ES-I3 (cell line): ENCODE results near the gene C1QTNF6.

Experiments
- H3K36me3 ChIP-seq: 2 replicates; pipeline ENCODE4 v1.6.1; 2013; ENCODE audit warnings: mild to moderate bottlenecking, low read length, control low read depth, moderate library complexity; ENCODE audit not compliant: insufficient read depth
- H3K4me1 ChIP-seq: 2 replicates; pipeline ENCODE4 v1.6.1; 2013; ENCODE audit warnings: mild to moderate bottlenecking, control low read depth, low read length; ENCODE audit not compliant: insufficient read depth
- H3K9ac ChIP-seq: 2 replicates; pipeline ENCODE4 v1.6.1; 2013; ENCODE audit warnings: low read depth, mild to moderate bottlenecking, low read length, moderate library complexity
- H3K9me3 ChIP-seq: 2 replicates; pipeline ENCODE4 v1.6.1; 2013; ENCODE audit warnings: mild to moderate bottlenecking, low read length, moderate library complexity; ENCODE audit not compliant: control insufficient read depth, insufficient read depth

Gene C1QTNF6

GRCh38 chr22:37214731-37215030 is 26.6 kb upstream of the C1QTNF6 start:
- H3K36me3 ChIP-seq, result no peaks in the 10 kb centered on the region
- no peak overlapping the region for H3K9ac ChIP-seq

GRCh38 chr22:37213941-37214730 is 26.1 kb upstream of the C1QTNF6 start:
- no peak overlapping the region for H3K9ac ChIP-seq

More at GRCh38 chr22:37214731-37215030, 26.6 kb upstream of the C1QTNF6 start:
- Histone ChIP-seq H3K9me3 (no peaks in the 10 kb centered on the region), H3K4me1 (no peaks in the 10 kb centered on the region; the same call in 1 of the 2 replicates)

GRCh38 chr22:37213218-37213855 is 25.3 kb upstream of the C1QTNF6 start:
- H3K36me3 ChIP-seq, result no peaks in the 10 kb centered on the region
- H3K9ac ChIP-seq, result no peak overlapping the region
- H3K9me3 ChIP-seq, result no peaks in the 10 kb centered on the region
- H3K4me1 ChIP-seq, result no peaks in the 10 kb centered on the region; the same call in 1 of the 2 replicates

More at GRCh38 chr22:37213941-37214730, 26.1 kb upstream of the C1QTNF6 start:
- H3K9me3 ChIP-seq, result no peaks in the 10 kb centered on the region
- no peaks in the 10 kb centered on the region for H3K36me3 ChIP-seq
- H3K4me1 ChIP-seq, result no peaks in the 10 kb centered on the region; the same call in 1 of the 2 replicates

GRCh38 chr22:37212174-37212906 is 24.3 kb upstream of the C1QTNF6 start, which contains the start of gene SSTR3:
SSTR3 (minus strand) TSS chr22:37212477; CDS start chr22:37207803, 4,674 bp downstream.
- no peaks in the 10 kb centered on the region for H3K9me3 ChIP-seq
- no peaks in the 10 kb centered on the region for H3K36me3 ChIP-seq
- H3K4me1 ChIP-seq, result no peaks in the 10 kb centered on the region; the same call in 1 of the 2 replicates
- 0 out of 2 replicates have a peak within 1 kb of the TSS, but pooled peaks have one; percentile 3 for H3K9ac ChIP-seq

GRCh38 chr22:37211866-37212173 is 23.8 kb upstream of the C1QTNF6 start:
- Histone ChIP-seq H3K36me3 (no peaks in the 10 kb centered on the region), H3K9ac (no peak overlapping the region), H3K4me1 (no peaks in the 10 kb centered on the region; the same call in 1 of the 2 replicates), H3K9me3 (no peaks in the 10 kb centered on the region)

- Histone ChIP-seq H3K36me3 (no peaks in the 10 kb centered on the region), H3K9me3 (no peaks in the 10 kb centered on the region), H3K9ac (no peak overlapping the region), H3K4me1 (no peaks in the 10 kb centered on the region; the same call in 1 of the 2 replicates)
These were observed 23.2 kb upstream of the C1QTNF6 start for GRCh38 chr22:37211075-37211865.

- Histone ChIP-seq H3K4me1 (no peaks in the 10 kb centered on the region; the same call in 1 of the 2 replicates), H3K9ac (no peak overlapping the region), H3K9me3 (no peaks in the 10 kb centered on the region), H3K36me3 (no peaks in the 10 kb centered on the region)
These were observed 22.2 kb upstream of the C1QTNF6 start for GRCh38 chr22:37210041-37210803.

GRCh38 chr22:37209140-37209845 is 21.2 kb upstream of the C1QTNF6 start:
- Histone ChIP-seq H3K36me3 (no peaks in the 10 kb centered on the region), H3K9me3 (no peaks in the 10 kb centered on the region), H3K4me1 (no peaks in the 10 kb centered on the region; the same call in 1 of the 2 replicates), H3K9ac (no peak overlapping the region)

GRCh38 chr22:37208401-37209139 is 20.5 kb upstream of the C1QTNF6 start:
- Histone ChIP-seq H3K4me1 (no peaks in the 10 kb centered on the region; the same call in 1 of the 2 replicates), H3K9ac (no peak overlapping the region), H3K36me3 (no peaks in the 10 kb centered on the region), H3K9me3 (no peaks in the 10 kb centered on the region)

GRCh38 chr22:37207981-37208380 is 19.9 kb upstream of the C1QTNF6 start:
- H3K9me3 ChIP-seq, result no peaks in the 10 kb centered on the region
- H3K36me3 ChIP-seq, result no peaks in the 10 kb centered on the region
- no peak overlapping the region for H3K9ac ChIP-seq
- H3K4me1 ChIP-seq, result no peaks in the 10 kb centered on the region; the same call in 1 of the 2 replicates

- no peak overlapping the region for H3K9ac ChIP-seq
- no peaks in the 10 kb centered on the region for H3K36me3 ChIP-seq
- H3K9me3 ChIP-seq, result no peaks in the 10 kb centered on the region
- no peaks in the 10 kb centered on the region; the same call in 1 of the 2 replicates for H3K4me1 ChIP-seq
These were observed 19.1 kb upstream of the C1QTNF6 start for GRCh38 chr22:37206841-37207821.
